ENCODE measurements around the gene LRRC2. TPM values are rescaled to one million over a fixed set of nuclear protein-coding genes. Genes with fewer than 3 reads are reported as not detected.

The LRRC2 gene
- total and polyA plus RNA-seq, 2 donors (not counting 3 experiments of a cell fraction or from before 2014, with no cell fraction given) = 0.14 to 0.73 TPM

- no peaks in the 10 kb centered on the region for H3K9me3 ChIP-seq (replicated peaks; ENCODE audit: control insufficient read depth, insufficient read depth, low read length)
- H3K9ac ChIP-seq (replicated peaks; ENCODE audit: extremely low read depth, insufficient read depth, low read length) = no peak overlapping the region
- FAIRE-seq (no peak), DNase-seq (ENCODE audit: low read depth, low spot score) (no peak)
- H3K79me2 ChIP-seq (ENCODE audit: control insufficient read depth, insufficient read depth, low read length) = no peaks in the 10 kb centered on the region
- H3K4me3 ChIP-seq (replicated peaks in 1 of 3; ENCODE audit: insufficient read depth in 1 of 3, low read depth in 1 of 3, low read length in 3 of 3) = no peak overlapping the region
- no peaks in the 10 kb centered on the region for H3K9me1 ChIP-seq (replicated peaks; ENCODE audit: control insufficient read depth, extremely low read depth, insufficient read depth, low read length)
- H3K27me3 ChIP-seq (ENCODE audit: control insufficient read depth in 2 of 2, insufficient read depth in 2 of 2, low read length in 2 of 2) = peaks cover 0 to 4% of the 10 kb centered on the region in 2 experiments
- intact Hi-C loops (cut with micrococcal nuclease) = no loop called here
- H4K20me1 ChIP-seq (replicated peaks; ENCODE audit: control insufficient read depth, extremely low read depth, insufficient read depth, low read length) = no peaks in the 10 kb centered on the region
- peaks cover 18% of the 10 kb centered on the region for H3K4me1 ChIP-seq (ENCODE audit: control insufficient read depth, extremely low read depth, insufficient read depth, low read length)
- ChIA-PET POLR2A (no interaction called here), CTCF (no interaction called here)
- H3K27ac ChIP-seq (ENCODE audit: insufficient read depth, low read depth, low read length) = no peak overlapping the region
- no TSS peak for BruUV-seq (replicated peaks)
- H3K36me3 ChIP-seq (ENCODE audit: control insufficient read depth in 2 of 2, extremely low read depth in 1 of 2, insufficient read depth in 2 of 2, low read length in 2 of 2) = no peaks in the 10 kb centered on the region
- no peak overlapping the region for H3K4me2 ChIP-seq (ENCODE audit: insufficient read depth, low read length)
- no peak overlapping the region for H2AFZ ChIP-seq (ENCODE audit: low read depth, low read length)
- TF ChIP-seq EZH2 (IDR thresholded peaks at IDR 0.05; ENCODE audit: borderline replicate concordance, low read depth, low read length, severe bottlenecking) (no peak), MYC (IDR thresholded peaks at IDR 0.05; ENCODE audit: low read depth, low read length) (no peak), FOS (IDR thresholded peaks at IDR 0.05; ENCODE audit: borderline replicate concordance, insufficient read depth, low read length) (no peak), JUN (IDR thresholded peaks at IDR 0.05; ENCODE audit: borderline replicate concordance, insufficient read depth, insufficient read length, low read depth) (no peak), GATA2 (IDR thresholded peaks at IDR 0.05; ENCODE audit: insufficient read depth, insufficient read length, low read depth, low read length) (no peak), POLR2AphosphoS5 (IDR thresholded peaks at IDR 0.05; ENCODE audit: insufficient read depth, low read depth, low read length) (no peak), POLR2A (IDR thresholded peaks at IDR 0.05; ENCODE audit: low read depth, low read length) (no peak)
- TF ChIP-seq, protein P1, sequence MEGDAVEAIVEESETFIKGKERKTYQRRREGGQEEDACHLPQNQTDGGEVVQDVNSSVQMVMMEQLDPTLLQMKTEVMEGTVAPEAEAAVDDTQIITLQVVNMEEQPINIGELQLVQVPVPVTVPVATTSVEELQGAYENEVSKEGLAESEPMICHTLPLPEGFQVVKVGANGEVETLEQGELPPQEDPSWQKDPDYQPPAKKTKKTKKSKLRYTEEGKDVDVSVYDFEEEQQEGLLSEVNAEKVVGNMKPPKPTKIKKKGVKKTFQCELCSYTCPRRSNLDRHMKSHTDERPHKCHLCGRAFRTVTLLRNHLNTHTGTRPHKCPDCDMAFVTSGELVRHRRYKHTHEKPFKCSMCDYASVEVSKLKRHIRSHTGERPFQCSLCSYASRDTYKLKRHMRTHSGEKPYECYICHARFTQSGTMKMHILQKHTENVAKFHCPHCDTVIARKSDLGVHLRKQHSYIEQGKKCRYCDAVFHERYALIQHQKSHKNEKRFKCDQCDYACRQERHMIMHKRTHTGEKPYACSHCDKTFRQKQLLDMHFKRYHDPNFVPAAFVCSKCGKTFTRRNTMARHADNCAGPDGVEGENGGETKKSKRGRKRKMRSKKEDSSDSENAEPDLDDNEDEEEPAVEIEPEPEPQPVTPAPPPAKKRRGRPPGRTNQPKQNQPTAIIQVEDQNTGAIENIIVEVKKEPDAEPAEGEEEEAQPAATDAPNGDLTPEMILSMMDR (IDR thresholded peaks at IDR 0.05; ENCODE audit: extremely low read depth in 1 of 2, insufficient read depth in 1 of 2, low read depth in 1 of 2, low read length in 2 of 2) = no peak
- TF ChIP-seq, protein P2, sequence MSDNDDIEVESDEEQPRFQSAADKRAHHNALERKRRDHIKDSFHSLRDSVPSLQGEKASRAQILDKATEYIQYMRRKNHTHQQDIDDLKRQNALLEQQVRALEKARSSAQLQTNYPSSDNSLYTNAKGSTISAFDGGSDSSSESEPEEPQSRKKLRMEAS (IDR thresholded peaks at IDR 0.05; ENCODE audit: insufficient read depth, insufficient read length) = no peak
- dilution Hi-C loops (cut with MboI; ENCODE audit: extremely low pct_ligation_motif_present, low sequenced_read_pairs) = no loop called here
Measured at GRCh38 chr3:46540550-46540949, 25.6 kb downstream of the LRRC2 start.
